ENCODE data around the gene TIAM1.

DNA sequence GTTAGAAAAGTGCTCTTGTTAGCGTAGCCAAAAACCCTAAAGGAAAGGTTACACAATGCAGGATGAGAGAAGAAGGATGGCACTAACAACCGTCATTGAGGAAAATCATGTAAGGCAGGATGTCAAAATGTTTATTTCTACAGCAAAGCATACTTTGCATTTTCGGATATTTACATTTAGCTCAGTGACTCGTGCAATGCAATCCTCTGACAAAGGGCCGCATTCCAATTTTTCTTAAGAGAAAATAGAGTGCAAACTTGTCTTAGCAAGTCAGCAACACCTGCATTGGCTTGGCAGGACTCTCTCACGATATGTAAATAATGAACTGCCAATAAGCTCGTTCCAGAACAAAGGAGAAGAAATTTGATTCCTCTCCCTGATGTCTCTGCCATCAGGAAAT lies 33.3 kb downstream of the TIAM1 start:
- TF ChIP-seq POLR2A (IDR thresholded peaks at IDR 0.05) (no peak), CTCF (IDR thresholded peaks at IDR 0.05) (no peak)

Data from prostate gland (tissue), 2 donors.